Subcutaneous abdominal adipose tissue (tissue), 5 donors: ENCODE results near the gene SDHAF3.
"Not testable (repeated sequence)": the region's sequence is repeated elsewhere in the genome, so short reads cannot be mapped to it uniquely, and the experiment has no call there.

Source experiments
- H3K27ac ChIP-seq: one replicate; pipeline ENCODE4 v1.7.0; 2013; ENCODE audit warnings: low read depth, mild to moderate bottlenecking, inconsistent platforms, low read length, moderate library complexity
- H3K27me3 ChIP-seq, 5 donors: one replicate each; pipeline ENCODE4 v1.7.0; 2013; ENCODE audit warnings: low read length in 5 of 5, inconsistent platforms in 1 of 5; ENCODE audit not compliant: control insufficient read depth in 5 of 5, insufficient read depth in 4 of 5
- H3K36me3 ChIP-seq, 5 donors: one replicate each; pipeline ENCODE4 v1.7.0; 2013; ENCODE audit warnings: low read length in 5 of 5; ENCODE audit not compliant: control insufficient read depth in 5 of 5, insufficient read depth in 5 of 5
- H3K4me1 ChIP-seq, 5 donors: one replicate each; pipeline ENCODE4 v1.7.0; 2013; ENCODE audit warnings: low read length in 5 of 5, mild to moderate bottlenecking in 3 of 5, moderate library complexity in 1 of 5; ENCODE audit not compliant: control insufficient read depth in 5 of 5, insufficient read depth in 5 of 5
- H3K4me3 ChIP-seq, 5 donors: one replicate each; pipeline ENCODE4 v1.7.0; 2013; ENCODE audit warnings: low read length in 5 of 5, low read depth in 1 of 5
- H3K9ac ChIP-seq, 5 donors: one replicate each; pipeline ENCODE4 v1.7.0; 2013; ENCODE audit warnings: low read length in 5 of 5, mild to moderate bottlenecking in 4 of 5, moderate library complexity in 3 of 5
- H3K9me3 ChIP-seq, 5 donors: one replicate each; pipeline ENCODE4 v1.7.0; 2013; ENCODE audit warnings: low read length in 5 of 5; ENCODE audit not compliant: control insufficient read depth in 5 of 5
- donor health status: healthy.
- donor health status: healthy.
- donor health status: healthy.
- donor health status: healthy.
- donor health status: healthy.

Gene SDHAF3

DNA sequence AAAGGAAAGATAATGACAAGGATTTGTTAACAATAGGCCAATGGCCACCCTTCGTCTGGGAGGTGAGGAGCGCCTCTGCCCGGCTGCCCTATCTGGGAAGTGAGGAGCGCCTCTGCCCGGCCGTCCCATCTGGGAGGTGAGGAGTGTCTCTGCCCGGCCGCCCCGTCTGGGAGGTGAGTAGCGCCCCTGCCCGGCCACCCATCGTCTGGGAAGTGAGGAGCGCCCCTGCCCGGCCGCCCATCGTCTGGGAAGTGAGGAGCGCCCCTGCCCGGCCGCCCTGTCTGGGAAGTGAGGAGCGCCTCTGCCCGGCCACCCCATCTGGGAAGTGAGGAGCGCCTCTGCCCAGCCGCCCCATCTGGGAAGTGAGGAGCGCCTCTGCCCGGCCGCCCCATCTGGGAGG is 42.5 kb downstream of the SDHAF3 start:
- not testable (repeated sequence) for H3K9ac ChIP-seq, H3K4me3 ChIP-seq, H3K36me3 ChIP-seq, H3K9me3 ChIP-seq, H3K4me1 ChIP-seq, H3K27ac ChIP-seq, H3K27me3 ChIP-seq

- not testable (repeated sequence) for H3K9me3 ChIP-seq, H3K36me3 ChIP-seq, H3K4me1 ChIP-seq, H3K4me3 ChIP-seq, H3K27ac ChIP-seq, H3K9ac ChIP-seq, H3K27me3 ChIP-seq
Observed at GRCh38 chr7:97161609-97162008, 44.1 kb downstream of the SDHAF3 start.

DNA sequence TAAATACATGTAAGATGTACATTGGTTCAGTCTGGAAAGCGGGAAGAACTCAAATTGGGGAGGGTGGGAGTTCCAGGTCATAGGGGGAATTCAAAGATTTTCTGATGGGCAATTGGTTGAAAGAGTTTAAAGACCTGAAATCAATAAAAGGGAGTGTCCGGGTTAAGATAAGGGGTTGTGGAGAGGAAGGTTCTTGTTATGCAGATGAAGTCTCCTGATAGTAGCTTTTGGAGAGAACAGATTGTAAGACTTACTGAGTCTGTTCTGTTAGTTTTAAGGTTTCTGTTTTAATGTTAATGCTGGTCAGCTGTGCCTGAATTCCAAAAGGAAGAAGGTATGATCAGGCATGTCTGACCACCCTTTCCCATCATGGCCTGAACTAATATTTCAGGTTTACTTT is 48.8 kb downstream of the SDHAF3 start:
- no peaks in the 10 kb centered on the region for H3K27me3 ChIP-seq
- H3K9ac ChIP-seq: no peak overlapping the region

DNA sequence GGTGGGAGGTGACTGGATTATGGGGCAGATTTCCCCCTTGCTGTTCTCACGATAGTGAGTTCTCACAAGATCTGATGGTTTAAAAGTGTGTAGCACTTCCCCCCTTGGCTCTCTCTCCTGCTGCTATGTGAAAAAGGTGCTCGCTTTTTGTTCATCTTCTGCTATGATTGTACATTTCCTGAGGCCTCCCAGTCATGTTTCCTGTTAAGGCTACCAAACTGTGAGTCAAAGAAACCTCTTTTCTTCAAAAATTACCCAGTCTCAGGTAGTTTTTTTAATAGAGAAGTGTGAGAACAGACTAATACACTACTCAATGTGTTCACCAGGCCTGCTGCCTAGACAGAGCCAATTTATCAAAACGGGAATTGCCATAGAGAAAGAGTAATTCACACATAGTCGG is 49.7 kb downstream of the SDHAF3 start:
- Histone ChIP-seq H3K4me1 (no peaks in the 10 kb centered on the region), H3K36me3 (no peaks in the 10 kb centered on the region), H3K27me3 (no peaks in the 10 kb centered on the region), H3K27ac (no peak overlapping the region), H3K4me3 (no peak overlapping the region), H3K9me3 (peaks cover 0 to 2% (median 0%) of the 10 kb centered on the region in 5 donors), H3K9ac (no peak overlapping the region)

More for the DNA sequence above, 48.8 kb downstream of the SDHAF3 start:
- Histone ChIP-seq H3K9me3 (peaks cover 0 to 2% (median 0%) of the 10 kb centered on the region in 5 donors), H3K4me3 (no peak overlapping the region), H3K27ac (no peak overlapping the region), H3K36me3 (no peaks in the 10 kb centered on the region), H3K4me1 (no peaks in the 10 kb centered on the region)

GRCh38 chr7:97167749-97168148 is 50.3 kb downstream of the SDHAF3 start:
- Histone ChIP-seq H3K4me1 (no peaks in the 10 kb centered on the region), H3K36me3 (no peaks in the 10 kb centered on the region), H3K9ac (no peak overlapping the region), H3K27me3 (no peaks in the 10 kb centered on the region), H3K9me3 (peaks cover 0 to 2% (median 0%) of the 10 kb centered on the region in 5 donors), H3K27ac (no peak overlapping the region), H3K4me3 (no peak overlapping the region)

- H3K4me3 ChIP-seq: no peak overlapping the region
- H3K9me3 ChIP-seq: no peaks in the 10 kb centered on the region
- H3K36me3 ChIP-seq: no peaks in the 10 kb centered on the region
- no peaks in the 10 kb centered on the region for H3K27me3 ChIP-seq
- no peak overlapping the region for H3K9ac ChIP-seq
- no peak overlapping the region for H3K27ac ChIP-seq
- H3K4me1 ChIP-seq: no peaks in the 10 kb centered on the region
Observed at GRCh38 chr7:97174303-97174702, 56.8 kb downstream of the SDHAF3 start.

DNA sequence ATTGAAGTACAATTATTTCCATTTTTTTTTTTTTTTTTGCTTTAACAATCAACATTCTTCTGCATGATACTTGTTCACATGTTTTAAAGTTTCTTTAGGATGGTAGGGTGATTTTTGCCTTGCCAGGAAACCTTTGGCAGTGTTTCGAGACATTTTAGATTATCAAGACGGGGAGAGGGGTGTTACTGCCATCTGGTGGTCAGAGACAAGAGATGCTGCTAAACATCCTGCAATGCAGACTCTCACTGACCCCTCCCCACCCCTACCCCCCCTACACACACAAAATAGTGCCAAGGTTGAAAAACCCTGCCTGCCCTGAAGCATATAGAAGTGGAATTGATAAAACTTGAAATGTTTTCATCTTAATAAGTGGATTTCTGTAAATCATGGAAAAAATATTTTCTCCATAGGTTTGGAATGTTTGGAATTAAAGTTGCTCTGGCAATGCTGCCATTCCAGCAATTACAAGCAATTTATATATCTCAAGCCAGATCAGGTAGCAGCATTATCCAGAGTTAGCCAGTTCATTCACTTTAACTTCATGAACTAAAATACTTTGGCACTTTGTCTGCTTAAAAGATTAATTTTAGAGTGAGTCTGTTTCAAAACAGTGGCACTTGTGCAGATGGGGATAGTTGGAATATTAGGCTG is 62.1 kb downstream of the SDHAF3 start:
- Histone ChIP-seq H3K9ac (no peak overlapping the region), H3K4me3 (no peak overlapping the region), H3K36me3 (peaks cover 4 to 13% (median 5%) of the 10 kb centered on the region in 5 donors), H3K4me1 (no peaks in the 10 kb centered on the region), H3K27me3 (no peaks in the 10 kb centered on the region), H3K9me3 (no peaks in the 10 kb centered on the region), H3K27ac (no peak overlapping the region)

- Histone ChIP-seq H3K4me3 (no peak overlapping the region), H3K27me3 (no peaks in the 10 kb centered on the region), H3K9me3 (no peaks in the 10 kb centered on the region), H3K36me3 (peaks cover 4 to 12% (median 5%) of the 10 kb centered on the region in 5 donors), H3K4me1 (peaks cover 0 to 8% (median 5%) of the 10 kb centered on the region in 5 donors), H3K9ac (no peak overlapping the region), H3K27ac (no peak overlapping the region)
Observed at GRCh38 chr7:97187067-97187466, 69.6 kb downstream of the SDHAF3 start.

- not testable (repeated sequence) for H3K9ac ChIP-seq, H3K9me3 ChIP-seq, H3K4me3 ChIP-seq, H3K36me3 ChIP-seq, H3K27ac ChIP-seq, H3K27me3 ChIP-seq, H3K4me1 ChIP-seq
Observed at GRCh38 chr7:97196174-97196573, 78.7 kb downstream of the SDHAF3 start.

GRCh38 chr7:97198596-97198995 is 81.1 kb downstream of the SDHAF3 start:
- Histone ChIP-seq H3K27ac (no peak overlapping the region), H3K36me3 (no peaks in the 10 kb centered on the region), H3K27me3 (peaks cover 0 to 4% (median 0%) of the 10 kb centered on the region in 5 donors), H3K9me3 (peaks cover 0 to 10% (median 5%) of the 10 kb centered on the region in 5 donors), H3K4me1 (no peaks in the 10 kb centered on the region), H3K9ac (no peak overlapping the region), H3K4me3 (no peak overlapping the region)
